ENCODE results near the gene PATZ1. TPM values are rescaled to one million over a fixed set of nuclear protein-coding genes. Genes with fewer than 3 reads are reported as not detected.

Gene PATZ1
- total and polyA plus RNA-seq, 12 donors, result 9.2 to 34.8 (median 25.1) TPM

DNA sequence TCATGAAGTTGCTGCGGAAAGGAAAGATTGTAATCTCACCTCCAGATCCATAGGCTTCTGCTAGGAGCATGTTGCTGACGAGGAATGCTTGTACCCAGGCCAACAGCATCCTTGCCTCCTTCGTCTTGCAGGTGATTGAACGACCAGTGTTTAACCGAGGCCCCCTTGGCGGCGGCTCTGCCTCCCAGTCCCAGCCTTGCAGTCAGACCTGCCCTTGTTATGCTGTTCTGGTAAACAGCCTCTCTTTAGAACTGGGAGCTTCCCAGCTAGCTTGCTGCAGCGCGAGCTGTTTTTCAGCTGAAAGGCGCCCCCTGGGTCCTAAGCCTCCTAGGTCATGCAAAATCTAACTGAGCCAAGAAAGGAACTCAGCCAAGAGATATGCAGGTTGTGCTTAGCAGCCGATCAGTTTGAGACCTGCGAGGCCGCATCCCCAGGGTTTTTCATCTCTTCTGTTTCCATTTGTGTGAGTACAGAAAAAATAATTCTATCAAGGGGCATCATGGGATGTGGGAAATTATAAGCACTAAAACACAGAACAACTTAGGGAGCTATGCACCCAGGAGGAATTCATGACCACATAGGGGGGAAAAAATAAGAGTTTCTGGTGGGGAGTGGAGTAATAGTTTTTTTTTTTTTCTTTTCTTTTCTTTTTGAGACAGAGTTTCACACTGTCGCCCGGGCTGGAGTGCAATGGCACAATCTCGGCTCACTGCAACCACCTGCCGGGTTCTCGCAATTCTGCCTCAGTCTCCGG lies 53.7 kb downstream of the PATZ1 start, which contains the start of gene PIK3IP1:
PIK3IP1 (minus strand) TSS at position 253 of the 754 bp plus-strand sequence; CDS start at position 109, 144 bp downstream.
- peak; percentile 88 to 97 (median 94) for DNase-seq
- Histone ChIP-seq H3K27me3 (no peaks in the 10 kb centered on the region), H3K4me3 (peak within 1 kb of the TSS; percentile 20 to 79 (median 72)), H3K4me1 (replicated peaks in 1 of 2) (peaks cover 69 to 80% of the 10 kb centered on the region in 2 donors), H3K27ac (peak within 1 kb of the TSS; percentile 48 to 96 (median 92)), H3K36me3 (replicated peaks in 1 of 2) (peaks cover 0 to 24% of the 10 kb centered on the region in 2 donors), H3K9me3 (replicated peaks in 1 of 3) (no peaks in the 10 kb centered on the region)
- WGBS, 4 donors, result 26 to 27% (median 26%) methylated on average over 16 to 19 of the region's 19 CpGs
- intact Hi-C loops (cut with DNase I), result no loop called here
- peak; percentile 90 to 99 for TF ChIP-seq POLR2A (IDR thresholded peaks at IDR 0.05)
- peak; percentile 24 to 73 (median 60) for TF ChIP-seq CTCF (IDR thresholded peaks at IDR 0.05)

DNA sequence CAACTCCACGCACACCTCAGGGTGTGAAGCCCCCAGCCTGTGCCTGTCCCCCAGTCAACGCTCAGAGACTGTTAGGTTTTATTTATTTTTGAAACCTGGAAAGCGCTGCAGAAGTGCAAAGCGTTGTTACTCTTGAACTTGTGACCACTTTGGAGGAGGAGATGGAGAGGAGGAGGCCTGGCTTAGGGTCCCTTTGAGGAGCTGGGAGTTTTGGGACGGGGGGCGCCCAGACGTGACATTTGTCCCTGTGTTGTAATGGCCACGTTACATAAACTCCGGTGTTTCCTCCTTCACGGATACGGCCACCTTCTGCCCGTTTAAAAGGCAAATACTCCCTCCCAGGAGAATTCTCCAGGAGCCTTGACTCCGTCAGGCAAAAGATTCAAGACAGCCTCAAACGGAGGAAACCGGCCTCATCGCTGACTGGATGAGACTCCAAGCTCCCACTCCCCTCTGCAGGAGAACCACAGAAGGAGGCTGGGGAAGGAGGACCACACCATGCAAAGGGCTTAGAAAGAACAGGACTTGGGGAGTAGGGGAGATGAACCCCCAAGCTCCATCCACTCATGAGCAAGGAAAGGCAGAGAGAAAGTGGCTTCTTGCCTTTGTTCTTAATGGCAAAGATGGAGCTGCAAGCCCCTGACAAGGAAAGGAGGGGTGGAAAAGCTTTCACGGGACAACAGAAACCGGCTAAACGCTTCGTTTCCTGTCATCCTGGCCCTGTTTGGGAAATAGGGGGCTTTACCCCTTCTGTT lies 54.5 kb downstream of the PATZ1 start:
- intact Hi-C loops (cut with DNase I), result no loop called here
- peak in 4 of 7 donors; percentile 31 to 73 (median 47) for DNase-seq
- H3K4me3 ChIP-seq, result peak overlapping the region; percentile 20 to 79 (median 72)
- peaks cover 64 to 79% of the 10 kb centered on the region in 2 donors for H3K4me1 ChIP-seq (replicated peaks in 1 of 2)
- WGBS, 4 donors, result 0 to 1% (median 1%) methylated on average over 18 to 20 of the region's 20 CpGs
- H3K27ac ChIP-seq, result peak overlapping the region; percentile 48 to 96 (median 92)
- TF ChIP-seq POLR2A (IDR thresholded peaks at IDR 0.05) (no peak), CTCF (IDR thresholded peaks at IDR 0.05) (no peak)
- no peaks in the 10 kb centered on the region for H3K27me3 ChIP-seq
- peaks cover 0 to 30% of the 10 kb centered on the region in 2 donors for H3K36me3 ChIP-seq (replicated peaks in 1 of 2)
- no peaks in the 10 kb centered on the region for H3K9me3 ChIP-seq (replicated peaks in 1 of 3)

- TF ChIP-seq CTCF (IDR thresholded peaks at IDR 0.05), result no peak
- peak; percentile 70 to 98 for TF ChIP-seq POLR2A (IDR thresholded peaks at IDR 0.05)
- no peaks in the 10 kb centered on the region for H3K9me3 ChIP-seq (replicated peaks in 1 of 3)
- no peaks in the 10 kb centered on the region for H3K27me3 ChIP-seq
- 0 to 1% (median 1%) methylated on average over 22 to 93 of the region's 95 CpGs for WGBS, 4 donors
- H3K4me3 ChIP-seq, result peak overlapping the region in 3 of 4 donors; percentile 36 to 79 (median 70)
- peak; percentile 92 to 98 (median 96) for DNase-seq
- peaks cover 0 to 39% of the 10 kb centered on the region in 2 donors for H3K36me3 ChIP-seq (replicated peaks in 1 of 2)
- H3K27ac ChIP-seq, result peak overlapping the region; percentile 86 to 96 (median 96)
- H3K4me1 ChIP-seq (replicated peaks in 1 of 2), result peaks cover 56 to 73% of the 10 kb centered on the region in 2 donors
- intact Hi-C loops (cut with DNase I), result no loop called here
These were observed 55.4 kb downstream of the PATZ1 start for GRCh38 chr22:31290494-31291471.
